NCI-H1694 treated with DMSO at 0.1 percent for 48 hours (cell line): ENCODE measurements around the gene KLHL12.
"Not testable (repeated sequence)": the region's sequence is repeated elsewhere in the genome, so short reads cannot be mapped to it uniquely, and the experiment has no call there.

Experiments
- DNase-seq: peaks from one replicate; lab custom pipeline; 2025; lab: John Stamatoyannopoulos, UW

The KLHL12 gene

GRCh38 chr1:202951437-202951836, 24.4 kb upstream of the KLHL12 start:
- no peak for DNase-seq

GRCh38 chr1:202945483-202945882, 18.4 kb upstream of the KLHL12 start:
- DNase-seq: no peak

DNA sequence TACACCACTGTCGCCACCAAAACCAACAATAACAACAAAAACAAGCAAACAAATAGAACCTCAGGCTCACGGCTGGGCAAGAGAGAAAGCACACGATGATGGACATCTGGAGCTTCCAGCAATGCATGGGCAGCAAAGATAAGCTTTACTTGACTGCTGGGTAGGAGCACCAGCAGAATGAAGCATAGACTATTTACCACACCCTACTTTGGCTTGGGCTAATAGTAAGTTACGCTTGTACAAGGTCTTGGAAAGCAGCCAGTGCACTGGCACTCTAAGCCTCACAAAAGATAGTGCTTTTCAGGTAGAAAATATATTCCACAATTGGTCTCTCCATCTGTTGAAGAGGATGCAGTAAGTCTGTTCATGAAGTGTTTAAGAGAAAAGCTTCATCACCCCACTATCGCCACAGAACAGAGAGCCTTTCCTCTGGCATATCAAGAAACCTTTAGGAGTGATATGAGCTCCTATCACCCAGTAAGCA, 17.4 kb upstream of the KLHL12 start:
- DNase-seq: no peak

- DNase-seq: no peak
These were observed 15.4 kb upstream of the KLHL12 start for GRCh38 chr1:202942426-202942825.

DNA sequence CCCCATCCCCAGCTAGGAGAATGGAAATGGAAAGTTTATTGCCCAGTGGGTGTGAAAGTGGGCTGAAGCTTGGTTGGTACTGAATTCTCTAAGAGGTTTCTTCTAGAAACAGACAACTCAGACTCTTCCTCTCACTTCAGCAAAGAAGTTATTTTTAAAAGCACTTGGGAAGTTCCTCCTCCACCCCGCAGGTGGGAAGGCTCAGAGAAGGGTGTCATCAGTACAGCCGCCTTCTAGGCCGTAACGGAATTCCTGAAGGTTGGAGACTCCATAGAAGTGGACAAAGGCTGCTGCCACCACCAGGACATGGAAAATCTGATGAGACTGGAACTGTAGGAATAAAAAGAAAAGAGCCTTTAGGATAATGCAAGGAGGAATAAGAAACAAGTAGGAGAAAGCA, 14.3 kb upstream of the KLHL12 start:
- DNase-seq: no peak

DNA sequence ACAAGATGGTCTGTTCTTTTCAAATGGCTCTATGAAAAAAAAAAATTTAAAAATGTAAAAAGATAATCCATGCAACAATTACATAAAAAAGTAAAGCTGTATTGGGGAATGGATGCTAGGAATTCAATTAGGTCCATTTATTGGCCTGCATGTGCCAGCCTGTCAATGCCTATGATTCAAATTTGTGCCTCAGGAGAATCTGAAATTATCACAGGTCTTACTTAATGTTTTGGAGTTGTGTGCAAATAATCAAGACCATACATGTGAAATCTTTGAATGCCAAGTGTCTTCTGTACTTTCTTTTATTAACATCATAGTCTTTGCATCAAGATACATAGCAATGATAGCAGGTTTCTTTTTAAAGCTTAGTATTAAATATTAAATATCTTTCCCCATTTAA, 13.5 kb upstream of the KLHL12 start:
- DNase-seq: no peak

DNA sequence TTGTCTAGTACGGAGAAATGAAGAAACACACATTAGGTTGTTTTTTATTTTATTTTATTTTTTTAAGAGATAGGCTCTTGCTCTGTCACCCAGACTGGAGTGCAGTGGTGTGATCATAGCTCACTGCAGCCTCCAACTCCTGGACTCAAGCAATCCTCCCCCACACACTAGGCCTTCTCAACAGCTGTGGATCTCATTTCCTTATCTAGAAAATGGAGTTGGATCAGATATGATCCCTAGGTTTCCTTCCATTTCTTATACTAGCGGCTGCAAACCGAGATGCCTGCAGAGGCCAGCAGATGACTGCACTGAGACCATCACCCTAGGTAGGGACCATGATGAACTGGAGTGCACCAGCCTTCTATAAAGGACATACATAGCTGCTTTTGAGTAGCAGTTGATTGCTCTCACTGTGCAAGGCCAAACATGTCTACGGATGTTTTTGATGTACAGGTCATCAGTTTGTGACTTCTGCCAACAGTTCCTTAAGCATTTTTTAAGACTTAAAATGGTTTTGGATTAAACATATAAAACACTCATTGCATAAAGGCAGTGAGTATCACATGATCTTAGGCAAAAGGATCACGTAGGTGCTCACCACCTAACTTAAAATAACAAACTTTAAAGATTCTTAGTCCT, 11.4 kb upstream of the KLHL12 start:
- no peak for DNase-seq

DNA sequence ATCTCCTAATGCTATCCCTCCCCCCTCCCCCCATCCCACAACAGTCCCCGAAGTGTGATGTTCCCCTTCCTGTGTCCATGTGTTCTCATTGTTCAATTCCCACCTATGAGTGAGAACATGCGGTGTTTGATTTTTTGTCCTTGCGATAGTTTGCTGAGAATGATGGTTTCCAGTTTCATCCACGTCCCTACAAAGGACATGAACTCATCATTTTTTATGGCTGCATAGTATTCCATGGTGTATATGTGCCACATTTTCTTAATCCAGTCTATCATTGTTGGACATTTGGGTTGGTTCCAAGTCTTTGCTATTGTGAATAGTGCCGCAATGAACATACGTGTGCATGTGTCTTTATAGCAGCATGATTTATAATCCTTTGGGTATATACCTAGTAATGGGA, 9.4 kb upstream of the KLHL12 start:
- DNase-seq: not testable (repeated sequence)

GRCh38 chr1:202935844-202936243, 8.8 kb upstream of the KLHL12 start:
- no peak for DNase-seq

GRCh38 chr1:202934755-202935154, 7.7 kb upstream of the KLHL12 start:
- no peak for DNase-seq

DNA sequence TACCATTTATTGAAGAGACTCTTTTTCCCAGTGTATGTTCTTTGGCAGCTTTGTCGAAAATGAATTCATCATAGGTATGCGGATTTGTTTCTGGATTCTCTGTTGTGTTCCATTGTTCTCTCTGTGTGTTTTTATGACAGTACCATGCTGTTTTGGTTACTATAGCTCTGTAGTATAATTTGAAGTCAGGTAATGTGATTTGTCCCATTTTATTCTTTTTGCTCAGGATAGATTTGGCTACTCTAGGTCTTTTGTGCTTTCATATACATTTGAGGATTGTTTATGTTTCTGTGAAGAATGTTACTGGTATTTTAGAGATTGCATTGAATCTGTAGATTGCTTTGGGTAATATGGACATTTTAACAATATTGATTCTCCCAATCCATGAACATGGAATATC, 5.4 kb upstream of the KLHL12 start:
- no peak for DNase-seq

DNA sequence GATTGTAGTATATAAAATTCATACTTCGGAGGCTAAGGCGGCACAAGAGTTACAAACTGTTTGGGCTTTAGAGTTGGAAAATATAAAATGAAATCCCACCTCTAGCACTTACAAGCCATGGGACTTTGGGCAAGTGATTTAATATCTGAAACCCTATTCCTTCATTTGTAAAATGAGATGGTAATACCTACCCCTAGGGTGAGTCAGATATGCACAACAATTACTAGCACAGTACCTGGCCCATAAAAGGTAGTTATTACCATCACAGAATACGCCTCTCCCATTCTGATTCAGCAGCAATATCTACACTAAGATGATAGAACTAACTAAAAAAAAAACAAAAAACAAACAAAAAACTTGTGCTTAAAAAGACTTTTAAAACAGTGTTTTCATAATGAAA, 3.5 kb downstream of the KLHL12 start:
- no peak for DNase-seq

DNA sequence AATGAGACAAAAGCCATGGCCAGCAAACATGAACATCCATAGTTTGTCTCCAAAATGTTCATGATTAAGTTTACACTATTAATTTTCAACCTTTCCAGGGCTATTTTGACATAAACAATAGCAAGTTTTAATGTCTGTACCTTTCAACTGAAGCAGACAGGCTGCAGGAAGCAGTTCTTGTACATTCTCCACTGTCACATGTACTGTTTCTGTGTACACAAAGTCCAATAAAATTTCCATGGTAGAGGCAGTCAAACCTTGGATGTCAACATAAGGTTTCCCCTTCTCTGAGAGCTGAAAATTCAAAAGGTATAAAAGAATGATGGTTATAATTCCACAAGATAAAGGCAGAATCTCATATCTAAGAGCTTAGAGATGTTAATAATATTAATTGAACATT, 7.4 kb downstream of the KLHL12 start:
- no peak for DNase-seq

GRCh38 chr1:202915146-202915545, 11.9 kb downstream of the KLHL12 start:
- DNase-seq: no peak

DNA sequence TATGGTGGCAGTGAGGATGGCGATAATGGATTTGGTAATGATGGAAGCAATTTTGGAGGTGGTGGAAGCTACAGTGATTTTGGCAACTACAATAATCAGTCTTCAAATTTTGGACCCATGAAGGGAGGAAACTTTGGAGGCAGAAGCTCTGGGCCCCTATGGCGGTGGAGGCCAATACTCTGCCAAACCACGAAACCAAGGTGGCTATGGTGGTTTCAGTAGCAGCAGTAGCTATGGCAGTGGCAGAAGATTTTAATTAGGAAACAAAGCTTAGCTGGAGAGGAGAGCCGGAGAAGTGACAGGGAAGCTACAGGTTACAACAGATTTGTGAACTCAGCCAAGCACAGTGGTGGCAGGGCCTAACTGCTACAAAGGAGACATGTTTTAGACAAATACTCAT, 14.6 kb downstream of the KLHL12 start:
- not testable (repeated sequence) for DNase-seq

GRCh38 chr1:202909494-202909893, 17.5 kb downstream of the KLHL12 start:
- DNase-seq: no peak

- DNase-seq: no peak
These were observed 18.0 kb downstream of the KLHL12 start for GRCh38 chr1:202908998-202909397.

DNA sequence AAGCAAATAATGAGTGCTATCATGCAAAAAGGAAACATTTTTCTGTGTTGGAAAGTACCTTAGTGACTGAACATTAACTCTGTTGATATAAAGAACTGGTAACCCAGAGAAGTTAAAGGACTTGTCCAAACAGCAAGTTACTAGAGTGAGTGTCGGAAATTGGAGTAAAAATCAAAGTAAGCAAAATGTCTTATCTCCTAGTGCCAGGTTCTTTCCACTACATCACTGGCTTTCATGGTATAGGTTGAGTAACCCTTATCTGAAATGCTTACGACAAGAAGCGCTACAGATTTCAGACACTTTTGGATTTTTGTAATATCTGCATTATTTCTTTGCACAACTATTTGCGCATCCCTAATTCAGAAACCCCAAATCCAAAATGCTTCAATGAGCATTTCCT, 21.7 kb downstream of the KLHL12 start:
- no peak for DNase-seq

DNA sequence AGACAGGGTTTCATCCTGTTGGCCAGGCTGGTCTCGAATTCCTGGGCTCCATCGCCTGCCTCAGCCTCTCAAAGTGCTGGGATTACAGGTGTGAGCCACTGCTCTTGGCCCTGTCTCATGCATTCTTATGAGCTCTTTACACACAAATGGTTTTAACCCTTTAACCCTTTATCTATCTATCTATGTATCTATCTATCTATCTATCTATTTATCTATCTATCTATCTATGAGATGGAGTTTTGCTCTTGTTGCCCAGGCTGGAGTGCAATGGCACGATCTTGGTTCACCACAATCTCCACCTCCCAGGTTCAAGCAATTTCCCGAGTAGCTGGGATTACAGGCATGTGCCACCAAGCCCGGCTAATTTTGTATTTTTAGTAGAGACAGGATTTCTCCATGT, 23.2 kb downstream of the KLHL12 start:
- not testable (repeated sequence) for DNase-seq

GRCh38 chr1:202901555-202901954, 25.5 kb downstream of the KLHL12 start:
- no peak for DNase-seq

- DNase-seq: no peak
These were observed 34.5 kb downstream of the KLHL12 start for GRCh38 chr1:202892501-202892900.

GRCh38 chr1:202890392-202890791, 36.6 kb downstream of the KLHL12 start:
- no peak for DNase-seq

DNA sequence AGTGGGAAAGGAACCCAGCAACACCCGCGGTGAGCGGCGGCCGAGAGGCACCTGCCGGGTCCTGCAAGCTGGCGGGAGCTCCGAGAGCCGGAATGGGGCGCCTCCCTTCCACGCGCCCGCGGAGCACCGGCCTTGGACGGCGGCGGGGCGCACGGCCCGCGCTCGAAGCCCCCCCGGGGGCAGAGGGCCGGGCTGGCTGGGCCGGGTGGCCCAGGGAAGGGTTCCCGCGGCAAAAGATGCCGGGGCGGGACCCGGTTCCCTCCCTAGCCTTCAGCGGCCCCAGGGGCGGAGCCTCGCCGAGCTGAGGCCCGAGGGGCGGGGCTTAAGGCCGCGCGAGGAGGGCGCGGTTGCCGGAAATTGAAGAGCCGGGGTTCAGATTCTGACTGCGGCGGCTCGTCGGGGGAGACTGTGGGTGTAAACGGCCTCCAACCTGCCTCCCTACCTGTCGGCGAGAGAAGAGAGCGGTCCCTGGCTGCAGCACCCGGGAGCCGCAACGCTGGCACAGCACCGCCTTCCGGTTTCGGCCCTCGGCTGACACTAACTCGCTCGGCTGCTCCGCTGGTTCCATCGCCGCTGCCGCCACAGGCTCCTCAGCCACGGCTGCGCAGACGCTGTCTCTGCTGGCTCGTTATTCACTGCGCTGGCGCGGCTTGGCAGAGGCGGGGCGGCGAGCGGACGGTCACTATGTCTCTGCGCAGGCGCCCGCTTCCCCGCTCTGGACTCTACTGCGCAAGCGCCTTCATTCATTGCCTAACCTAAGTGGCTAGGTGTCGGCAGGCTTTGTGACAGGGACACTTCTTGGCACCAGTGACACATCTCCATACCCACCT, 38.3 kb downstream of the KLHL12 start, which contains the start of gene RABIF:
Gene RABIF, minus strand, starts transcription at position 619 of the 830 bp plus-strand sequence. Its CDS starts 51 bp downstream, at position 568.
- DNase-seq: peak; percentile 97

- no peak for DNase-seq
These were observed 38.9 kb downstream of the KLHL12 start for GRCh38 chr1:202888221-202888530.
